SU-DHL-6 (cell line): ENCODE results near the gene ARMC9.

Experiments
- H2AFZ ChIP-seq: fragments of 200-600 bp; sonication (generic); 2 replicates; pipeline ENCODE4 v1.6.1; 2014; ENCODE audit warnings: low read depth, mild to moderate bottlenecking, moderate library complexity, mixed read lengths, antibody characterized with exemption, low read length; ENCODE audit not compliant: severe bottlenecking
- H3F3A ChIP-seq: fragments of 200-600 bp; shearing (Covaris generic); 2 replicates; pipeline ENCODE4 v1.6.0; 2016; ENCODE audit warnings: antibody characterized with exemption, mild to moderate bottlenecking; ENCODE audit not compliant: insufficient read depth
- H3K27ac ChIP-seq: fragments of 200-600 bp; sonication (generic); 2 replicates; pipeline ENCODE4 v1.5.1; 2016; ENCODE audit warnings: low read depth, mild to moderate bottlenecking, low read length, moderate library complexity, mixed read lengths
- H3K27me3 ChIP-seq: fragments of 200-600 bp; sonication (generic), shearing (Covaris generic); 2 replicates; pipeline ENCODE4 v1.6.0; 2014; ENCODE audit warnings: mild to moderate bottlenecking, low read length
- H3K36me3 ChIP-seq: fragments of 200-600 bp; sonication (generic); 2 replicates; pipeline ENCODE4 v1.6.1; 2014; ENCODE audit warnings: mild to moderate bottlenecking, low read length, mixed read lengths
- H3K4me2 ChIP-seq: fragments of 300-600, 200-600 bp; shearing (Covaris generic), sonication (generic); 2 replicates; pipeline ENCODE4 v1.6.0; 2014; ENCODE audit warnings: low read length, low read depth, mild to moderate bottlenecking; ENCODE audit not compliant: poor library complexity, severe bottlenecking
- H3K4me3 ChIP-seq: fragments of 200-600 bp; sonication (generic); 2 replicates; pipeline ENCODE4 v1.5.1; 2014; ENCODE audit warnings: antibody characterized with exemption, low read length, mild to moderate bottlenecking, mixed read lengths; ENCODE audit not compliant: insufficient read depth, poor library complexity, severe bottlenecking
- H3K79me2 ChIP-seq: fragments of 200-600 bp; sonication (generic); 2 replicates; pipeline ENCODE4 v1.6.1; 2014; ENCODE audit warnings: mild to moderate bottlenecking, low read length, moderate library complexity; ENCODE audit not compliant: insufficient read depth
- H3K9ac ChIP-seq: fragments of 200-600 bp; sonication (generic); 2 replicates; pipeline ENCODE4 v1.7.0; 2014; ENCODE audit warnings: mild to moderate bottlenecking, low read length
- H3K9me2 ChIP-seq: fragments of 200-600 bp; sonication (generic); replicated peaks from 2 replicates; pipeline ENCODE4 v1.6.1; 2014; ENCODE audit warnings: low read length; ENCODE audit not compliant: insufficient read depth
- H3K9me3 ChIP-seq: fragments of 200-600 bp; sonication (generic); 2 replicates; pipeline ENCODE4 v1.6.1; 2014; ENCODE audit warnings: low read length, mixed read lengths; ENCODE audit not compliant: insufficient read depth
- H4K20me1 ChIP-seq: fragments of 200-600 bp; sonication (generic); 2 replicates; pipeline ENCODE4 v1.6.1; 2014; ENCODE audit warnings: low read depth, mild to moderate bottlenecking, antibody characterized with exemption, low read length, moderate library complexity, mixed read lengths
- EZH2phosphoT487 ChIP-seq: fragments of 200-600 bp; sonication (generic), shearing (Covaris generic); conservative IDR thresholded peaks from 2 replicates; pipeline ENCODE4 v1.6.1; 2018; ENCODE audit warnings: mild to moderate bottlenecking, antibody characterized with exemption, low read length, moderate library complexity, mixed read lengths
- TF ChIP-seq, protein P1 (sequence below): fragments of 200-600 bp; sonication (generic); IDR thresholded peaks from one replicate; pipeline ENCODE4 v1.5.1; 2017; ENCODE audit warnings: antibody characterized with exemption, mild to moderate bottlenecking, low read length, moderate library complexity; ENCODE audit not compliant: insufficient read depth, poor library complexity, severe bottlenecking

The ARMC9 gene

DNA sequence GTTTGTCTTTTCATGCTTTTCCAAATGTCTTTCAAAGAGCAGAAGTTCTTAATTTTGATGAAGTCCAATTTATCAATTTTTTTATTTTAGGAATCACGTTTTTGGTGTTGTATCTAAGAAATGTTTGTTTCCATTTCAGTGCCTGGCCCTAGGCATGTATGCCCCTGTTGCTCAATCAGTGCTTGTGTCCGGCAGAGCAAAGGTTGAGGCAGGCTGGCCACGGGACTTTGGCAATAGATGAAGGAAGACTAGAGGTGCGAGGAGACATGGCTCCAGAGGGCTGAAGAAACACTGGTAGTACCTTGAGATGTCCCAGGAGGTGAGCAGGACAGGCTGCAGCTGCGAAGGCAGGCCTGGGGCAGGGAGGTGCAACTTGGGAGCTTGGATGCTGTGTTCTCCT is 187.0 kb downstream of the ARMC9 start:
- no peak overlapping the region for H3K4me3 ChIP-seq
- no peaks in the 10 kb centered on the region for H3K79me2 ChIP-seq
- no peak overlapping the region for H3K4me2 ChIP-seq
- TF ChIP-seq, protein P1, sequence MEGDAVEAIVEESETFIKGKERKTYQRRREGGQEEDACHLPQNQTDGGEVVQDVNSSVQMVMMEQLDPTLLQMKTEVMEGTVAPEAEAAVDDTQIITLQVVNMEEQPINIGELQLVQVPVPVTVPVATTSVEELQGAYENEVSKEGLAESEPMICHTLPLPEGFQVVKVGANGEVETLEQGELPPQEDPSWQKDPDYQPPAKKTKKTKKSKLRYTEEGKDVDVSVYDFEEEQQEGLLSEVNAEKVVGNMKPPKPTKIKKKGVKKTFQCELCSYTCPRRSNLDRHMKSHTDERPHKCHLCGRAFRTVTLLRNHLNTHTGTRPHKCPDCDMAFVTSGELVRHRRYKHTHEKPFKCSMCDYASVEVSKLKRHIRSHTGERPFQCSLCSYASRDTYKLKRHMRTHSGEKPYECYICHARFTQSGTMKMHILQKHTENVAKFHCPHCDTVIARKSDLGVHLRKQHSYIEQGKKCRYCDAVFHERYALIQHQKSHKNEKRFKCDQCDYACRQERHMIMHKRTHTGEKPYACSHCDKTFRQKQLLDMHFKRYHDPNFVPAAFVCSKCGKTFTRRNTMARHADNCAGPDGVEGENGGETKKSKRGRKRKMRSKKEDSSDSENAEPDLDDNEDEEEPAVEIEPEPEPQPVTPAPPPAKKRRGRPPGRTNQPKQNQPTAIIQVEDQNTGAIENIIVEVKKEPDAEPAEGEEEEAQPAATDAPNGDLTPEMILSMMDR, result no peak
- no peak for TF ChIP-seq EZH2phosphoT487
- H3K9me3 ChIP-seq, result peaks cover 9% of the 10 kb centered on the region; the same call in 1 of the 2 replicates
- H3K9me2 ChIP-seq, result no peaks in the 10 kb centered on the region
- no peak overlapping the region for H2AFZ ChIP-seq
- no peaks in the 10 kb centered on the region for H4K20me1 ChIP-seq
- H3K27ac ChIP-seq, result no peak overlapping the region
- no peaks in the 10 kb centered on the region for H3K36me3 ChIP-seq
- H3F3A ChIP-seq, result no peaks in the 10 kb centered on the region
- no peak overlapping the region for H3K9ac ChIP-seq
- no peaks in the 10 kb centered on the region for H3K27me3 ChIP-seq

DNA sequence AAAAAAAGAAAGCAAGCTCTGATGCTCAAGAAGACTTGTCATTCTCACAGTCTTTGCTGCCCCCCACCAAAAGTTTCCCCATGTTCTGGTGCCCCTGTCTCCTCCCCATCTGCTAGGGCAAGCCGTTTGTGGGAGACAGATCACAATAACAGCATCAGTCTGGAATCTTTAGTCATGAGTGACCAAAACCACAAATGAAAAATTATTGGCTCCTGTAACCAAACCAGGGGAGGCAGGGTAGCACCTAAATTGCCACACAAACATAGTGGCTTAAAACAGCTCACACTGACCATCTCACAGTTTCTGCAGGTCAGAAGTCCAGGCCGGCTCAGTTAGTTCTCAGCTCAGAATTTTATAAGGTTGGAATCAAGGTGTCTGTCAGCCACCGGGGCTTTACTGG is 188.0 kb downstream of the ARMC9 start:
- Histone ChIP-seq H4K20me1 (no peaks in the 10 kb centered on the region), H3K27me3 (no peaks in the 10 kb centered on the region), H3K9me3 (peaks cover 9% of the 10 kb centered on the region; the same call in 1 of the 2 replicates), H3K36me3 (no peaks in the 10 kb centered on the region), H3K4me2 (no peak overlapping the region), H3K27ac (no peak overlapping the region), H3K9ac (no peak overlapping the region), H3F3A (no peaks in the 10 kb centered on the region), H3K79me2 (no peaks in the 10 kb centered on the region), H3K9me2 (no peaks in the 10 kb centered on the region), H2AFZ (no peak overlapping the region), H3K4me3 (no peak overlapping the region)
- no peak for TF ChIP-seq EZH2phosphoT487
- TF ChIP-seq, protein P1, result no peak

DNA sequence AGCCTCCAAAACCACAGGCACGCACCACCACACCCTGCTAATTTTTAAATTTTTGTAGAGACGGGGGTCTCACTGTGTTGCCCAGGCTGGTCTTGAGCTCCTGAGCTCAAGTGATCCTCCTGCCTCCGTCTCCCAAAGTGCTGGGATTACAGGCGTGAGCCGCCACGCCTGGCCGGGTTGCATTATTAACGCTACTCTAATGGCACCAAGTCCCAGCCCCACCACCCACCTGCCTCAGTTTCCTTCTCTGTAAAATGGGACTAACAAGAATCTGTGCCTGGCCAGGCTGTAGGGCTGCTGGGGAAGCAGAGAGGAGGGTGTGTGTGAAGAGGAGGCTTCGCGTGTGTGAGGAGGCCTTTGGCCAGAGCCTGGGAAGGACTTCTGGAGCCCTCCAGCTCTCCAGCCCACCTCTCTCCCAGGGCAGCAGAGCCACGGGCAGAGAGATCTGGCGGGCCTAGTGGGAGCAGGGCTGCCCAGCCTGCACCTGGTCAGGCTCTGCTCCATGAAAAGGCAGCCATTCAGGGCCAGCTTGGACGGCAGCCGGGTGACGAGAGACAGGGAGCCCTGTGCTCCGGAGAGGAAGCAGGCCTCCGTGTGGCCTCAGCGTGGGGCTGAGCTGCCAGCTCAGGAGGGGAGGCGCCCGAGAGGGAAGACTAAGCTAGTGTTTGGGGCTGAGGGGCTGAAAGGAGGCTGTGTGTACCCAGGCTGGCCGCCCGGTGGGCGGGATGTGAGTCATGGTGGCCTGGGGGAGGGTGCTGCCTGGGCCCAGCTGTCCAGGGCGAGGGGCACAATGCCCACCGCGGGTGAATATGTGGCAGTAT is 189.7 kb downstream of the ARMC9 start:
- no peak overlapping the region for H3K27ac ChIP-seq
- no peak overlapping the region for H3K4me2 ChIP-seq
- no peaks in the 10 kb centered on the region for H4K20me1 ChIP-seq
- no peaks in the 10 kb centered on the region for H3K36me3 ChIP-seq
- H3F3A ChIP-seq, result peaks cover 9% of the 10 kb centered on the region; the same call in 1 of the 2 replicates
- no peaks in the 10 kb centered on the region for H3K9me2 ChIP-seq
- H3K79me2 ChIP-seq, result no peaks in the 10 kb centered on the region
- no peak overlapping the region for H2AFZ ChIP-seq
- H3K27me3 ChIP-seq, result no peaks in the 10 kb centered on the region
- no peak overlapping the region for H3K4me3 ChIP-seq
- H3K9me3 ChIP-seq, result peaks cover 9% of the 10 kb centered on the region; the same call in 1 of the 2 replicates
- no peak overlapping the region for H3K9ac ChIP-seq
- TF ChIP-seq EZH2phosphoT487, result no peak
- TF ChIP-seq, protein P1, result no peak
